ENCODE data around the gene PHF21B.
A peak's percentile ranks its signal among the peaks of the same experiment; 100 is the strongest.
"Not testable (repeated sequence)": the region's sequence is repeated elsewhere in the genome, so short reads cannot be mapped to it uniquely, and the experiment has no call there.

Gene PHF21B

GRCh38 chr22:45009606-45010531, at the start of gene PHF21B:
Gene PHF21B (minus strand): TSS chr22:45010005. CDS start chr22:45009549, 456 bp downstream.
- peaks cover 11% of the 10 kb centered on the region for H3K27me3 ChIP-seq (ENCODE audit: low read depth, low read length)
- H3K4me1 ChIP-seq (ENCODE audit: control insufficient read depth in 1 of 2, insufficient read depth in 2 of 2, low read length in 2 of 2) = peaks cover 6 to 43% of the 10 kb centered on the region in 2 donors
- no peaks in the 10 kb centered on the region for H3K36me3 ChIP-seq (ENCODE audit: control insufficient read depth in 1 of 2, insufficient read depth in 2 of 2, low read length in 2 of 2)
- H3K27ac ChIP-seq (ENCODE audit: low read length) = no peak within 1 kb of the TSS
- no peaks in the 10 kb centered on the region for H3K9me3 ChIP-seq (ENCODE audit: control insufficient read depth in 1 of 2, low read length in 2 of 2)
- peak within 1 kb of the TSS; percentile 52 to 72 for H3K4me3 ChIP-seq (ENCODE audit: low read depth in 1 of 2, low read length in 2 of 2)

- H3K36me3 ChIP-seq (ENCODE audit: control insufficient read depth in 1 of 2, insufficient read depth in 2 of 2, low read length in 2 of 2) = no peaks in the 10 kb centered on the region
- H3K9me3 ChIP-seq (ENCODE audit: control insufficient read depth in 1 of 2, low read length in 2 of 2) = no peaks in the 10 kb centered on the region
- H3K4me3 ChIP-seq (ENCODE audit: low read depth in 1 of 2, low read length in 2 of 2) = no peak overlapping the region
- no peak overlapping the region for H3K27ac ChIP-seq (ENCODE audit: low read length)
- H3K27me3 ChIP-seq (ENCODE audit: low read depth, low read length) = no peaks in the 10 kb centered on the region
- H3K4me1 ChIP-seq (ENCODE audit: control insufficient read depth in 1 of 2, insufficient read depth in 2 of 2, low read length in 2 of 2) = no peaks in the 10 kb centered on the region
These were observed 49.5 kb upstream of the PHF21B start for GRCh38 chr22:45059296-45059695.

GRCh38 chr22:45058622-45058912, 48.8 kb upstream of the PHF21B start:
- no peaks in the 10 kb centered on the region for H3K27me3 ChIP-seq (ENCODE audit: low read depth, low read length)
- H3K4me1 ChIP-seq (ENCODE audit: control insufficient read depth in 1 of 2, insufficient read depth in 2 of 2, low read length in 2 of 2) = no peaks in the 10 kb centered on the region
- no peak overlapping the region for H3K4me3 ChIP-seq (ENCODE audit: low read depth in 1 of 2, low read length in 2 of 2)
- no peaks in the 10 kb centered on the region for H3K36me3 ChIP-seq (ENCODE audit: control insufficient read depth in 1 of 2, insufficient read depth in 2 of 2, low read length in 2 of 2)
- no peak overlapping the region for H3K27ac ChIP-seq (ENCODE audit: low read length)
- no peaks in the 10 kb centered on the region for H3K9me3 ChIP-seq (ENCODE audit: control insufficient read depth in 1 of 2, low read length in 2 of 2)

GRCh38 chr22:45055936-45056335, 46.1 kb upstream of the PHF21B start:
- Histone ChIP-seq H3K4me3 (ENCODE audit: low read depth in 1 of 2, low read length in 2 of 2) (no peak overlapping the region), H3K4me1 (ENCODE audit: control insufficient read depth in 1 of 2, insufficient read depth in 2 of 2, low read length in 2 of 2) (no peaks in the 10 kb centered on the region), H3K27me3 (ENCODE audit: low read depth, low read length) (no peaks in the 10 kb centered on the region), H3K36me3 (ENCODE audit: control insufficient read depth in 1 of 2, insufficient read depth in 2 of 2, low read length in 2 of 2) (no peaks in the 10 kb centered on the region), H3K9me3 (ENCODE audit: control insufficient read depth in 1 of 2, low read length in 2 of 2) (no peaks in the 10 kb centered on the region), H3K27ac (ENCODE audit: low read length) (no peak overlapping the region)

GRCh38 chr22:45053571-45053970, 43.8 kb upstream of the PHF21B start:
- Histone ChIP-seq H3K9me3 (ENCODE audit: control insufficient read depth in 1 of 2, low read length in 2 of 2) (no peaks in the 10 kb centered on the region), H3K36me3 (ENCODE audit: control insufficient read depth in 1 of 2, insufficient read depth in 2 of 2, low read length in 2 of 2) (no peaks in the 10 kb centered on the region), H3K4me3 (ENCODE audit: low read depth in 1 of 2, low read length in 2 of 2) (no peak overlapping the region), H3K27ac (ENCODE audit: low read length) (no peak overlapping the region), H3K27me3 (ENCODE audit: low read depth, low read length) (no peaks in the 10 kb centered on the region), H3K4me1 (ENCODE audit: control insufficient read depth in 1 of 2, insufficient read depth in 2 of 2, low read length in 2 of 2) (no peaks in the 10 kb centered on the region)

GRCh38 chr22:45053094-45053493, 43.3 kb upstream of the PHF21B start:
- no peaks in the 10 kb centered on the region for H3K36me3 ChIP-seq (ENCODE audit: control insufficient read depth in 1 of 2, insufficient read depth in 2 of 2, low read length in 2 of 2)
- H3K4me3 ChIP-seq (ENCODE audit: low read depth in 1 of 2, low read length in 2 of 2) = no peak overlapping the region
- no peaks in the 10 kb centered on the region for H3K4me1 ChIP-seq (ENCODE audit: control insufficient read depth in 1 of 2, insufficient read depth in 2 of 2, low read length in 2 of 2)
- no peaks in the 10 kb centered on the region for H3K27me3 ChIP-seq (ENCODE audit: low read depth, low read length)
- H3K27ac ChIP-seq (ENCODE audit: low read length) = no peak overlapping the region
- H3K9me3 ChIP-seq (ENCODE audit: control insufficient read depth in 1 of 2, low read length in 2 of 2) = no peaks in the 10 kb centered on the region

GRCh38 chr22:45052665-45053064, 42.9 kb upstream of the PHF21B start:
- not testable (repeated sequence) for H3K27me3 ChIP-seq (ENCODE audit: low read depth, low read length)

GRCh38 chr22:45051946-45052345, 42.1 kb upstream of the PHF21B start:
- no peaks in the 10 kb centered on the region for H3K36me3 ChIP-seq (ENCODE audit: control insufficient read depth in 1 of 2, insufficient read depth in 2 of 2, low read length in 2 of 2)
- H3K27me3 ChIP-seq (ENCODE audit: low read depth, low read length) = no peaks in the 10 kb centered on the region
- no peaks in the 10 kb centered on the region for H3K9me3 ChIP-seq (ENCODE audit: control insufficient read depth in 1 of 2, low read length in 2 of 2)
- H3K4me3 ChIP-seq (ENCODE audit: low read depth in 1 of 2, low read length in 2 of 2) = no peak overlapping the region
- no peaks in the 10 kb centered on the region for H3K4me1 ChIP-seq (ENCODE audit: control insufficient read depth in 1 of 2, insufficient read depth in 2 of 2, low read length in 2 of 2)
- no peak overlapping the region for H3K27ac ChIP-seq (ENCODE audit: low read length)

More at GRCh38 chr22:45052665-45053064, 42.9 kb upstream of the PHF21B start:
- H3K4me3 ChIP-seq (ENCODE audit: low read depth in 1 of 2, low read length in 2 of 2); H3K9me3 ChIP-seq (ENCODE audit: control insufficient read depth in 1 of 2, low read length in 2 of 2); H3K36me3 ChIP-seq (ENCODE audit: control insufficient read depth in 1 of 2, insufficient read depth in 2 of 2, low read length in 2 of 2); H3K27ac ChIP-seq (ENCODE audit: low read length); H3K4me1 ChIP-seq (ENCODE audit: control insufficient read depth in 1 of 2, insufficient read depth in 2 of 2, low read length in 2 of 2): not testable (repeated sequence)

GRCh38 chr22:45051419-45051818, 41.6 kb upstream of the PHF21B start:
- H3K4me1 ChIP-seq (ENCODE audit: control insufficient read depth in 1 of 2, insufficient read depth in 2 of 2, low read length in 2 of 2) = no peaks in the 10 kb centered on the region
- H3K9me3 ChIP-seq (ENCODE audit: control insufficient read depth in 1 of 2, low read length in 2 of 2) = no peaks in the 10 kb centered on the region
- H3K4me3 ChIP-seq (ENCODE audit: low read depth in 1 of 2, low read length in 2 of 2) = no peak overlapping the region
- H3K27ac ChIP-seq (ENCODE audit: low read length) = no peak overlapping the region
- H3K36me3 ChIP-seq (ENCODE audit: control insufficient read depth in 1 of 2, insufficient read depth in 2 of 2, low read length in 2 of 2) = no peaks in the 10 kb centered on the region
- no peaks in the 10 kb centered on the region for H3K27me3 ChIP-seq (ENCODE audit: low read depth, low read length)

GRCh38 chr22:45047260-45047659, 37.5 kb upstream of the PHF21B start:
- Histone ChIP-seq H3K27me3 (ENCODE audit: low read depth, low read length) (no peaks in the 10 kb centered on the region), H3K4me1 (ENCODE audit: control insufficient read depth in 1 of 2, insufficient read depth in 2 of 2, low read length in 2 of 2) (no peaks in the 10 kb centered on the region)

GRCh38 chr22:45045208-45045607, 35.4 kb upstream of the PHF21B start:
- H3K4me1 ChIP-seq (ENCODE audit: control insufficient read depth in 1 of 2, insufficient read depth in 2 of 2, low read length in 2 of 2) = no peaks in the 10 kb centered on the region
- H3K27ac ChIP-seq (ENCODE audit: low read length) = no peak overlapping the region
- no peaks in the 10 kb centered on the region for H3K27me3 ChIP-seq (ENCODE audit: low read depth, low read length)
- H3K9me3 ChIP-seq (ENCODE audit: control insufficient read depth in 1 of 2, low read length in 2 of 2) = peaks cover 0 to 4% of the 10 kb centered on the region in 2 donors
- no peaks in the 10 kb centered on the region for H3K36me3 ChIP-seq (ENCODE audit: control insufficient read depth in 1 of 2, insufficient read depth in 2 of 2, low read length in 2 of 2)
- no peak overlapping the region for H3K4me3 ChIP-seq (ENCODE audit: low read depth in 1 of 2, low read length in 2 of 2)

More at GRCh38 chr22:45047260-45047659, 37.5 kb upstream of the PHF21B start:
- Histone ChIP-seq H3K4me3 (ENCODE audit: low read depth in 1 of 2, low read length in 2 of 2) (no peak overlapping the region), H3K9me3 (ENCODE audit: control insufficient read depth in 1 of 2, low read length in 2 of 2) (peaks cover 0 to 4% of the 10 kb centered on the region in 2 donors), H3K36me3 (ENCODE audit: control insufficient read depth in 1 of 2, insufficient read depth in 2 of 2, low read length in 2 of 2) (no peaks in the 10 kb centered on the region), H3K27ac (ENCODE audit: low read length) (no peak overlapping the region)

- Histone ChIP-seq H3K27ac (ENCODE audit: low read length) (no peak overlapping the region), H3K4me3 (ENCODE audit: low read depth in 1 of 2, low read length in 2 of 2) (no peak overlapping the region), H3K4me1 (ENCODE audit: control insufficient read depth in 1 of 2, insufficient read depth in 2 of 2, low read length in 2 of 2) (no peaks in the 10 kb centered on the region), H3K9me3 (ENCODE audit: control insufficient read depth in 1 of 2, low read length in 2 of 2) (peaks cover 0 to 4% of the 10 kb centered on the region in 2 donors), H3K27me3 (ENCODE audit: low read depth, low read length) (no peaks in the 10 kb centered on the region), H3K36me3 (ENCODE audit: control insufficient read depth in 1 of 2, insufficient read depth in 2 of 2, low read length in 2 of 2) (no peaks in the 10 kb centered on the region)
These were observed 32.5 kb upstream of the PHF21B start for GRCh38 chr22:45042263-45042662.
